GM10266 (cell line): ENCODE measurements around the gene SDHA.
"Not testable (repeated sequence)": the region's sequence is repeated elsewhere in the genome, so short reads cannot be mapped to it uniquely, and the experiment has no call there.

Experiments used
- DNase-seq: peaks from one replicate; pipeline ENCODE4 v3.0.0; 2012; ENCODE audit errors: extremely low spot score
- TF ChIP-seq, protein P1 (sequence below): IDR thresholded peaks from 2 replicates; pipeline ENCODE4 v1.5.1; 2012; ENCODE audit warnings: mild to moderate bottlenecking, low read depth; ENCODE audit not compliant: control insufficient read depth, insufficient read depth; ENCODE audit errors: missing control alignments

SDHA gene

DNA sequence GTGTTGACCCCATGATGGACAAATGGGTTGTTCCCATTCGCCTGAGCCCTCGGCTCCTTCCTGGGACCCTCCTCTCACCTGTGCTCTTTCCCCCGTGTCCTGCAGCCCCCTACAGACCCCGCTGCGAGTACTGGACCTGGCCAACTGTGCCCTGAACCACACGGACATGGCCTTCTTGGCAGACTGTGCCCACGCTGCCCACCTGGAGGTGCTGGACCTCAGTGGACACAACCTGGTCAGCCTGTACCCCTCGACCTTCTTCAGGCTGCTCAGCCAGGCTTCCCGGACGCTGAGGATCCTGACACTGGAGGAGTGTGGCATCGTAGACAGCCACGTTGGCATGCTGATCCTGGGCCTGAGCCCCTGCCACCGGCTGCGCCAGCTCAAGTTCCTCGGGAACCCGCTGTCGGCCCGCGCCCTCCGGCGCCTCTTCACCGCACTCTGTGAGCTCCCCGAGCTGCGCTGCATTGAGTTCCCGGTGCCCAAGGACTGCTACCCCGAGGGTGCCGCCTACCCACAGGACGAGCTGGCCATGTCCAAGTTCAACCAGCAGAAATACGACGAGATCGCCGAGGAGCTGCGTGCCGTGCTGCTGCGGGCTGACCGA lies 23.4 kb upstream of the SDHA start:
- TF ChIP-seq, protein P1, sequence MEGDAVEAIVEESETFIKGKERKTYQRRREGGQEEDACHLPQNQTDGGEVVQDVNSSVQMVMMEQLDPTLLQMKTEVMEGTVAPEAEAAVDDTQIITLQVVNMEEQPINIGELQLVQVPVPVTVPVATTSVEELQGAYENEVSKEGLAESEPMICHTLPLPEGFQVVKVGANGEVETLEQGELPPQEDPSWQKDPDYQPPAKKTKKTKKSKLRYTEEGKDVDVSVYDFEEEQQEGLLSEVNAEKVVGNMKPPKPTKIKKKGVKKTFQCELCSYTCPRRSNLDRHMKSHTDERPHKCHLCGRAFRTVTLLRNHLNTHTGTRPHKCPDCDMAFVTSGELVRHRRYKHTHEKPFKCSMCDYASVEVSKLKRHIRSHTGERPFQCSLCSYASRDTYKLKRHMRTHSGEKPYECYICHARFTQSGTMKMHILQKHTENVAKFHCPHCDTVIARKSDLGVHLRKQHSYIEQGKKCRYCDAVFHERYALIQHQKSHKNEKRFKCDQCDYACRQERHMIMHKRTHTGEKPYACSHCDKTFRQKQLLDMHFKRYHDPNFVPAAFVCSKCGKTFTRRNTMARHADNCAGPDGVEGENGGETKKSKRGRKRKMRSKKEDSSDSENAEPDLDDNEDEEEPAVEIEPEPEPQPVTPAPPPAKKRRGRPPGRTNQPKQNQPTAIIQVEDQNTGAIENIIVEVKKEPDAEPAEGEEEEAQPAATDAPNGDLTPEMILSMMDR, result no peak
- no peak for DNase-seq

DNA sequence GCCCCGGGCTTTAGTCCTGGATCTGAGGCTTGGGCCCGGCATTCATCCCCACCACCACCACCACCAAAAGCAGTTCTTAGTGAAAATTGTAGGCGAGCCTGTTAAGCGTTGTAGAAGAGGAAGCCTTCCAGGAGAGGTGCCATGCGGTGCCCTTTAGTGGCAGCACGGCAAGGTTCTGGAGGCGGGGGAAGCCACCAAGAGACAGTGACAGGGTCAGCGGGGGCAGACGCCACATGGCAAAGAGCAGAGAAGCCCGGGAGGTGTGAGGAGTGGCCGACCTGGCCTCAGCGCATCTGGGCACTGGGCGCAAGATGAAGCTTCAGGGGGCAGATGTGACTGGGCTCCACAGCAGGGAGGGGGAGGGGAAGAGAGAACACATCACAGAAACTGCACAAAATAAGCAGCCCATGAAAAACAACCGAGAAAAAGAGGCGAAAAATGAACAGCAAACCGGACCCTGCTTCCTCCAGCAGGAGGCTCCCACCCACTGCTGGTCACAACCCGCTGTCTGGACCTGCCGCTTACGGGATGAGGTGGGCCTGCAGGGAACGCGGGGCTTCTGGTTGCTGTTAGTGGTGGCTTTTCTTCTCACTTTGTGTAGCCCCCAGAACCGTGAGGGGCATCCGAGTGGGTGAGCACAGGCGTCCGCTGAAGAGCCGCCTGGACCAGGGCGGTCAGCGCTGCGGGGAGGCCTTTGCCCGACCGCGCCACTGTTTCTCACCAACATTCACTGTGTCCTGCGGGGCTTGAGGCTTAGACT lies 22.5 kb upstream of the SDHA start:
- TF ChIP-seq, protein P1, result no peak

DNA sequence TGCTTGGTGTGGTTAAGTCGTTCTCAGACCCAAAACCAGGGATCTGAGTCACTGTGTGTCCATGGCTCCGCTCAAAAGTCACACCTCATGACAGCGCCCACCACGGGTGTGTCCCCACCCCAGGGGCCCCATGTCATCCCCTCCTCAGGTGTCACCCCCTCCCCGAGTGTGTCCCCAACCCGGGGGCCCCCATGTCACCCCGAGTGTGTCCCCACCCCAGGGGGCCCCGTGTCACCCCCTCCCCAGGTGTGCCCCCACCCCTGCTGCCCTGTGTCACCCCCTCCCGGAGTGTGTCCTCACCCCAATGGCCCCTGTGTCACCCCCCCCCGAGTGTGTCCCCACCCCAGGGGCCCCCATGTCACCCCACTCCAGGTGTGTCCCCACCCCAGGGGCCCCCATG lies 21.8 kb upstream of the SDHA start:
- TF ChIP-seq, protein P1, result no peak

More for the DNA sequence above, 22.5 kb upstream of the SDHA start:
- DNase-seq, result no peak

DNA sequence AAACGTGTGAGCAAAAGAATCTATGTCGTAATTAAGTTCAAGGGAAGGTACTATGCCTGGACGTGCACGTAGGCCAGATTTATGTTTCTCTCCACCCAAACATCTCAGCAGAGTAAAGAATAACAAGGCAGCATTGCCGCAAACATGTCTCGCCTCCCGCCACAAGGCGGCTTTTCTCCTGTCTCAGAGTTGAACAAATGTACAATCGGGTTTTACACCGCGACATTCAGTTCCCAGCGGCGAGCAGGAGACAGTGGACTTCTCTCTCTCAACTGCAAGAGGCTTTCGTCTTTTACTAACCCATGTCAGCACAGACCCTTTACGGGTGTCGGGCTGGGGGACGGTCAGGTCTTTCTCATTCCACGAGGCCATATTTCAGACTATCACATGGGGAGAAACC lies 21.1 kb upstream of the SDHA start:
- not testable (repeated sequence) for DNase-seq

More for the DNA sequence above, 21.8 kb upstream of the SDHA start:
- DNase-seq, result no peak

DNA sequence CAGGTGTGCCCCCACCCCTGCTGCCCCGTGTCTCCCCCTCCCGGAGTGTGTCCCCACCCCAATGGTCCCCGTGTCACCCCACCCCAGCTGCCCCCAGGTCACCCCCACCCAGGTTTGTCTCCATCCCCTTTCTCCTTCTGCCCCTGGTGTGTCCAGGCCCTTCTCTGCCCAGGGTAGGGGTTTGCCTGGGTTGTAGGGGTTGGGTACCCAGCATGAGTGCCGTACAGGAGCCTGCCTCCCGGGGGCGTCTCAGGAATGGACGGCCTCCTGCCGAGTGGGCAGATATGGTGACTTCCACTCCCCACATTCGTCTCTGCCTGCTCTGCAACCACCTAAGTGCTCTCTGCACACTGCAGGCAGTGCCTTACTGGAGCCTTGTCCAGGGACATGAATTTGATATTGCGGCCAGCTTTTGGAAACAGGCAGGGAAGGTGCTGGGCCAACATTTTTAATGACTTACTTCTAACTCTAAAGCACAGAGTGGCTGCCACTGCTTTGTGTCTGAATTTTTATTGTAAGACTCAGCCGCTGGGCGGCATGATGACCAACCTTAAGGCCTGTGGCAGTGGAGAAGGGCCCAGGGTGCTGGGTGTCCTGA lies 20.1 kb upstream of the SDHA start:
- no peak for DNase-seq
- TF ChIP-seq, protein P1, result no peak

DNA sequence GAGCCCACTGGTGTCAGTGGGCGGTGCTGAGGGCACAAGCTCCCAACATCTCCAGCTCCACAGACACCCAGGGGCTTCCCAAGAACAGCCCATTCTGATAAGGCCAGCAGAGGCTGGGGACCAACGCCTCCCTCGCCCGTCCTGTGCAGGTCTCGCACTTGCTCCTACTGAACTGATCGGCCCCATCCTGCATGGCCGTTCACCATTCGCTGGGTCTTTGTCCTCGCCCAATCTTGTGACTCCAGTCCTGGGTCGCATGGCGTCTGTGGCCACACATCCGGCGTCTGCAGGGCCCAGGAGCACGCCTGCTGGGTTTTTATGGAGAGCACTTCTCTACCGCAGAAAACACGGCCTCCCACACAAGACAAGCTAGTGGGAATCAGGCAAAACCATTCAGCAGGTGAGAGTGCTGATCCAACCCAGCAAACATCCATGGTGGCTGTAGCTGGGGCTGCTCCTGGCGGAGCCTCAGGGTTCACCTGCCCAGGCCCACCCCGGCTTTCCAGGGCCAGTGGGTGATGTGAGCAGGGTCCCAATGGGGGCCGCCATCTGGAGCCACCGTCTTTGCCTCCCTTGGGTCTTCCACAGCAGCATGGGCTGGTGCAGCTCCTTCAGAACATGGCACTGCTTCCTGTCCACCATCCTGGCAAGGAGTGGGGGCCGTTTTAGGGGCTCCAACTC lies 19.5 kb upstream of the SDHA start:
- TF ChIP-seq, protein P1, result no peak

DNA sequence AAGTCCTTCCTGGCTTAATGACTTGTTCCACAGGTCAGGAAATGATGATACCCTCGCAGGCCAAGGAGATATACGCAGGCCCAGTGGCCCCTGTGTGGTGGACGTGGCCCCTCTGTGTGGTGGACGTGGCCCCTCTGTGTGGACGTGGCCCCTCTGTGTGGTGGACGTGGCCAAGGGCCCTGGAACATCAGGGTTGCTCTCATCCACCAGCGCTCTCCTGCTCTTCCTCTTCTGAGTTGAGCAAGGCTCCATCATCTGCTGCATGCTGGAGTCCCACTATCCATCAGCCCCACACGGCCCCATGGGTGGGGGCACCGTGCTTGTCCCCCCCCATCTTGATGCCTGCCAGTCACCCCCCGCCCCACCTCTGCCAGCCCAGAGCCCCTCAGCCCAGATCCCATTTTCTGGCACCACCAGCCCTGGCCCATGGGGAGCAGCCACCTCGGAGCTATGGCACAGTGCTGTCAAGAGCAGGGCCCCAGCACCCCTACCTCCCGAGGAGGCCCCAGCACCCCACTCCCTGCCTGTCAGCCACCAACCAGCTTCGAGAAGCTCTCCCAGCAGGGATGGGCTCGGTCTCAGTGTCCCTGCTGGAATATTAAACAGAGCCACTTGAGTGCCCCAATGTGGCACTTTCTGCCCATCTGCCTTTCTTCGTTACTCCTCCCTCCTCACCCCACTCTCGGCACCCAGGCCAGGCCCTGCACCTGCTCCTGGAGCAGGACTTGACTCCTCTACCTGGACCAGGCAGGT lies 18.7 kb upstream of the SDHA start:
- TF ChIP-seq, protein P1, result no peak

More for the DNA sequence above, 19.5 kb upstream of the SDHA start:
- no peak for DNase-seq

More for the DNA sequence above, 18.7 kb upstream of the SDHA start:
- DNase-seq, result no peak
